ENCODE measurements around the gene TMEM140. TPM values are rescaled to one million over a fixed set of nuclear protein-coding genes. Genes with fewer than 3 reads are reported as not detected.
A peak's percentile ranks its signal among the peaks of the same experiment; 100 is the strongest.
"Not testable (repeated sequence)": the region's sequence is repeated elsewhere in the genome, so short reads cannot be mapped to it uniquely, and the experiment has no call there.

Gene TMEM140
- total and polyA plus RNA-seq, 2 of the 13 experiments (the other 11 are each of a cell fraction or from before 2014, with no cell fraction given), result 9.2 to 21.7 TPM

GRCh38 chr7:135121868-135122267 is 26.0 kb upstream of the TMEM140 start:
- TF ChIP-seq ZNF251 (CRISPR knock-in tag; IDR thresholded peaks at IDR 0.05) (no peak), ZBTB42 (CRISPR knock-in tag; IDR thresholded peaks at IDR 0.05) (no peak)
- Histone ChIP-seq H2AFZ (ENCODE audit: low read length) (no peak overlapping the region), H3K4me3 (replicated peaks in 1 of 3; ENCODE audit: insufficient read depth in 1 of 3, low read depth in 2 of 3, low read length in 3 of 3) (no peak overlapping the region), H3K9ac (ENCODE audit: insufficient read depth, low read depth, low read length) (no peak overlapping the region), H3K4me1 (ENCODE audit: insufficient read depth, low read length) (peaks cover under 1% of the 10 kb centered on the region), H4K20me1 (ENCODE audit: insufficient read depth, low read length) (no peaks in the 10 kb centered on the region), H3K4me2 (ENCODE audit: low read depth, low read length) (no peak overlapping the region), H3K27me3 (ENCODE audit: control insufficient read depth in 1 of 2, insufficient read depth in 2 of 2, low read length in 2 of 2) (no peaks in the 10 kb centered on the region), H3K27ac (ENCODE audit: extremely low read length, insufficient read depth, low read length) (no peak overlapping the region), H3K36me3 (replicated peaks in 1 of 2; ENCODE audit: control insufficient read depth in 1 of 2, insufficient read depth in 2 of 2, low read length in 2 of 2) (no peaks in the 10 kb centered on the region), H3K9me3 (ENCODE audit: low read length) (no peaks in the 10 kb centered on the region), H3K79me2 (ENCODE audit: insufficient read depth, low read length) (no peaks in the 10 kb centered on the region)
- intact Hi-C loops (cut with micrococcal nuclease; ENCODE audit: unreplicated experiment) (no loop called here), in situ Hi-C loops (cut with HindIII; ENCODE audit: extremely low pct_ligation_motif_present, low pct_unique_long_range_greater_than_20kb) (no loop called here)
- ChIA-PET CTCF (ENCODE audit: low intra/inter-chr PET ratio, low total read pairs) (no interaction called here), POLR2A (no interaction called here)
- no peak for DNase-seq (ENCODE audit: low spot score)
- ATAC-seq, result no peak
- no TSS peak for BruUV-seq (replicated peaks)
- 66% methylated on average over 3 of the region's 6 CpGs for WGBS (ENCODE audit: low lambda C conversion rate)
- FAIRE-seq, result no peak

GRCh38 chr7:135124631-135125030 is 23.2 kb upstream of the TMEM140 start:
- H3K4me2 ChIP-seq (ENCODE audit: low read depth, low read length); intact Hi-C loops (cut with micrococcal nuclease; ENCODE audit: unreplicated experiment); ATAC-seq; H3K4me3 ChIP-seq (replicated peaks in 1 of 3; ENCODE audit: insufficient read depth in 1 of 3, low read depth in 2 of 3, low read length in 3 of 3); POLR2A ChIA-PET; H2AFZ ChIP-seq (ENCODE audit: low read length); H4K20me1 ChIP-seq (ENCODE audit: insufficient read depth, low read length); in situ Hi-C loops (cut with HindIII; ENCODE audit: extremely low pct_ligation_motif_present, low pct_unique_long_range_greater_than_20kb); H3K4me1 ChIP-seq (ENCODE audit: insufficient read depth, low read length); CTCF ChIA-PET (ENCODE audit: low intra/inter-chr PET ratio, low total read pairs); FAIRE-seq; H3K27ac ChIP-seq (ENCODE audit: extremely low read length, insufficient read depth, low read length); BruUV-seq (replicated peaks); H3K9ac ChIP-seq (ENCODE audit: insufficient read depth, low read depth, low read length); H3K9me3 ChIP-seq (ENCODE audit: low read length); H3K36me3 ChIP-seq (replicated peaks in 1 of 2; ENCODE audit: control insufficient read depth in 1 of 2, insufficient read depth in 2 of 2, low read length in 2 of 2); H3K79me2 ChIP-seq (ENCODE audit: insufficient read depth, low read length); DNase-seq (ENCODE audit: low spot score); H3K27me3 ChIP-seq (ENCODE audit: control insufficient read depth in 1 of 2, insufficient read depth in 2 of 2, low read length in 2 of 2): not testable (repeated sequence)
- 19% methylated on average over 3 of the region's 3 CpGs for WGBS (ENCODE audit: low lambda C conversion rate)

GRCh38 chr7:135128931-135129330 is 18.9 kb upstream of the TMEM140 start:
- H3K9me3 ChIP-seq (ENCODE audit: low read length), result peaks cover 11% of the 10 kb centered on the region; the same call in 1 of the 2 replicates
- intact Hi-C loops (cut with micrococcal nuclease; ENCODE audit: unreplicated experiment), result no loop called here
- H2AFZ ChIP-seq (ENCODE audit: low read length), result no peak overlapping the region
- ChIA-PET POLR2A (no interaction called here), CTCF (ENCODE audit: low intra/inter-chr PET ratio, low total read pairs) (no interaction called here)
- H3K36me3 ChIP-seq (replicated peaks in 1 of 2; ENCODE audit: control insufficient read depth in 1 of 2, insufficient read depth in 2 of 2, low read length in 2 of 2), result no peaks in the 10 kb centered on the region
- ATAC-seq (peak; percentile 63), DNase-seq (ENCODE audit: low spot score) (no peak), FAIRE-seq (no peak)
- H3K4me2 ChIP-seq (ENCODE audit: low read depth, low read length), result no peak overlapping the region
- H3K79me2 ChIP-seq (ENCODE audit: insufficient read depth, low read length), result no peaks in the 10 kb centered on the region
- no peak overlapping the region for H3K4me3 ChIP-seq (replicated peaks in 1 of 3; ENCODE audit: insufficient read depth in 1 of 3, low read depth in 2 of 3, low read length in 3 of 3)
- H3K4me1 ChIP-seq (ENCODE audit: insufficient read depth, low read length), result 0 out of 2 replicates have a peak, but pooled peaks cover 6% of the 10 kb centered on the region
- no peaks in the 10 kb centered on the region for H3K27me3 ChIP-seq (ENCODE audit: control insufficient read depth in 1 of 2, insufficient read depth in 2 of 2, low read length in 2 of 2)
- no CpG with 5 or more reads among the region's 1 CpG for WGBS (ENCODE audit: low lambda C conversion rate)
- in situ Hi-C loops (cut with HindIII; ENCODE audit: extremely low pct_ligation_motif_present, low pct_unique_long_range_greater_than_20kb), result no loop called here
- no TSS peak for BruUV-seq (replicated peaks)
- no peaks in the 10 kb centered on the region for H4K20me1 ChIP-seq (ENCODE audit: insufficient read depth, low read length)
- no peak overlapping the region for H3K27ac ChIP-seq (ENCODE audit: extremely low read length, insufficient read depth, low read length)
- H3K9ac ChIP-seq (ENCODE audit: insufficient read depth, low read depth, low read length), result no peak overlapping the region
- TF ChIP-seq ZBTB1 (CRISPR knock-in tag; IDR thresholded peaks at IDR 0.05; ENCODE audit: borderline replicate concordance) (no peak), ZNF407 (CRISPR knock-in tag; IDR thresholded peaks at IDR 0.05; ENCODE audit: not compliant biosample characterization) (no peak)
